A549 (cell line): Measurements from ENCODE around the gene UMAD1. TPM values are rescaled to one million over a fixed set of nuclear protein-coding genes. Genes with fewer than 3 reads are reported as not detected.

Source experiments
- ATAC-seq, 2 experiments: fragments of 200-7000 bp in 1 of 2; fragments of >200 bp in 1 of 2; cut with Nextera tagmentation in 1 of 2; cut with Tn5 transposase in 1 of 2; 3 replicates each; pipeline versions ENCODE4 v1.8.0 to v1.9.1; 2018 to 2020; ENCODE audit warnings: mild to moderate bottlenecking in 1 of 2, moderate library complexity in 1 of 2
- CTCF ChIA-PET: fragments of 300-600 bp; sonication (Branson Sonifier 250); formaldehyde crosslinking; extraction: SDS; loops from one replicate; lab custom pipeline; 2021; ENCODE audit warnings: antibody characterized with exemption, inconsistent platforms; lab: Yijun Ruan, JAX
- POLR2A ChIA-PET: fragments of 350-600 bp; formaldehyde crosslinking; extraction: SDS; loops from one replicate; lab custom pipeline; 2021; ENCODE audit warnings: antibody characterized with exemption, inconsistent platforms; lab: Yijun Ruan, JAX
- DNase-seq, 2 experiments: peaks; one replicate each; pipeline versions ENCODE4 v3.0.0 to v3.0.0-alpha.2; 2011 to 2016; ENCODE audit warnings: low read depth in 1 of 2, low spot score in 1 of 2
- FAIRE-seq: peaks from 2 replicates; lab custom pipeline; 2011; peaks lifted over from hg19 to GRCh38; lab: Jason Lieb, UNC
- H3K27ac ChIP-seq, 2 experiments: fragments of >200 bp; sonication (Bioruptor Twin); formaldehyde crosslinking; 3 replicates each; pipeline ENCODE4 v1.5.1; 2016 to 2017
- H3K4me1 ChIP-seq: fragments of >200 bp; sonication (Bioruptor Twin); formaldehyde crosslinking; 3 replicates; pipeline ENCODE4 v1.6.1; 2016
- H3K4me2 ChIP-seq: fragments of >200 bp; sonication (Bioruptor Twin); formaldehyde crosslinking; 3 replicates; pipeline ENCODE4 v1.6.1; 2016
- H3K4me3 ChIP-seq: fragments of >200 bp; sonication (Bioruptor Twin); formaldehyde crosslinking; 3 replicates; pipeline ENCODE4 v1.5.1; 2016
- H3K9me3 ChIP-seq: fragments of >200 bp; sonication (Bioruptor Twin); formaldehyde crosslinking; 3 replicates; pipeline ENCODE4 v1.6.1; 2016
- BHLHE40 ChIP-seq: IDR thresholded peaks from 2 replicates; pipeline ENCODE4 v1.6.1; 2012; ENCODE audit warnings: low read depth, low read length, inconsistent platforms
- CBX2 ChIP-seq: fragments of 200-600 bp; sonication (generic); IDR thresholded peaks from 2 replicates; pipeline ENCODE4 v1.6.1; 2016; ENCODE audit warnings: low read depth, mild to moderate bottlenecking, borderline replicate concordance
- CEBPB ChIP-seq, 2 experiments: fragments of >200 bp in 1 of 2; sonication (Bioruptor Twin) in 1 of 2; formaldehyde crosslinking in 1 of 2; IDR thresholded peaks; 2 replicates each; pipeline ENCODE4 v1.6.1; 2012 to 2016
- CHD2 ChIP-seq: fragments of 150-350 bp; IDR thresholded peaks from 2 replicates; pipeline ENCODE4 v1.6.1; 2014; ENCODE audit warnings: low read length; ENCODE audit not compliant: partially characterized antibody
- CHD4 ChIP-seq: fragments of 200-600 bp; sonication (generic); IDR thresholded peaks from 2 replicates; pipeline ENCODE4 v1.6.1; 2016; ENCODE audit warnings: antibody characterized with exemption, mild to moderate bottlenecking, borderline replicate concordance
- ESRRA ChIP-seq: fragments of 150-350 bp; IDR thresholded peaks from 2 replicates; pipeline ENCODE4 v1.6.1; 2014; ENCODE audit warnings: mild to moderate bottlenecking, low read length, borderline replicate concordance
- FOSB ChIP-seq: fragments of 250-450 bp; sonication (Bioruptor Pico); IDR thresholded peaks from 2 replicates; pipeline ENCODE4 v1.5.0; 2020; ENCODE audit warnings: mild to moderate bottlenecking, moderate library complexity
- FOXS1 ChIP-seq: fragments of 250-450 bp; sonication (Bioruptor Pico); IDR thresholded peaks from 2 replicates; pipeline ENCODE4 v1.5.0; 2020; ENCODE audit warnings: mild to moderate bottlenecking, moderate library complexity
- GATA3 ChIP-seq: IDR thresholded peaks from 2 replicates; pipeline ENCODE4 v1.6.1; 2012; ENCODE audit warnings: borderline replicate concordance
- HDAC2 ChIP-seq: fragments of 200-600 bp; sonication (generic); IDR thresholded peaks from 2 replicates; pipeline ENCODE4 v1.6.1; 2016
- HEYL ChIP-seq: fragments of 250-450 bp; sonication (Bioruptor Pico); IDR thresholded peaks from 2 replicates; pipeline ENCODE4 v1.8.0; 2021; ENCODE audit warnings: mild to moderate bottlenecking, moderate library complexity
- HOXA7 ChIP-seq: fragments of 250-450 bp; sonication (Bioruptor Pico); IDR thresholded peaks from 2 replicates; pipeline ENCODE4 v1.5.0; 2020; ENCODE audit warnings: mild to moderate bottlenecking, moderate library complexity
- JUN ChIP-seq, 2 experiments: fragments of >200 bp; sonication (Bioruptor Twin); formaldehyde crosslinking; IDR thresholded peaks; 2 replicates in 1 of 2; 3 replicates in 1 of 2; pipeline ENCODE4 v1.6.1; 2016 to 2017
- JUNB ChIP-seq: fragments of >200 bp; sonication (Bioruptor Twin); formaldehyde crosslinking; IDR thresholded peaks from 2 replicates; pipeline ENCODE4 v1.6.1; 2016
- KDM5A ChIP-seq: fragments of 200-600 bp; sonication (generic); IDR thresholded peaks from 2 replicates; pipeline ENCODE4 v1.6.1; 2016; ENCODE audit warnings: antibody characterized with exemption, mild to moderate bottlenecking
- MAFK ChIP-seq: fragments of 450-650 bp; IDR thresholded peaks from 2 replicates; pipeline ENCODE4 v1.6.1; 2014; ENCODE audit not compliant: partially characterized antibody
- MAZ ChIP-seq: fragments of 150-350 bp; IDR thresholded peaks from 2 replicates; pipeline ENCODE4 v1.6.1; 2014; ENCODE audit warnings: antibody characterized with exemption, low read depth, low read length, borderline replicate concordance
- MYC ChIP-seq: IDR thresholded peaks from 2 replicates; pipeline ENCODE4 v1.6.1; 2012; ENCODE audit warnings: mild to moderate bottlenecking, inconsistent platforms, low read length, improper control_type of control experiment, borderline replicate concordance
- NFE2L2 ChIP-seq: fragments of 150-350 bp; conservative IDR thresholded peaks from 2 replicates; pipeline ENCODE4 v1.6.1; 2014; ENCODE audit warnings: low read length
- NPAS2 ChIP-seq: fragments of 250-450 bp; sonication (Bioruptor Pico); IDR thresholded peaks from 2 replicates; pipeline ENCODE4 v1.8.0; 2022; ENCODE audit warnings: mild to moderate bottlenecking, moderate library complexity, borderline replicate concordance
- NR3C1 ChIP-seq: fragments of >200 bp; sonication (Bioruptor Twin); formaldehyde crosslinking; IDR thresholded peaks from 3 replicates; pipeline ENCODE4 v1.6.1; 2017
- POLR2A ChIP-seq: IDR thresholded peaks from 2 replicates; pipeline ENCODE4 v1.6.1; 2012; ENCODE audit warnings: mild to moderate bottlenecking, low read length
- POLR2AphosphoS2 ChIP-seq: conservative IDR thresholded peaks from 2 replicates; pipeline ENCODE4 v1.6.1; 2012; ENCODE audit warnings: low read length, improper control_type of control experiment, inconsistent platforms
- SMC3 ChIP-seq: fragments of >200 bp; sonication (Bioruptor Twin); formaldehyde crosslinking; IDR thresholded peaks from 3 replicates; pipeline ENCODE4 v1.6.1; 2018; ENCODE audit warnings: inconsistent platforms
- SREBF2 ChIP-seq: fragments of 450-650 bp; IDR thresholded peaks from 2 replicates; pipeline ENCODE4 v1.6.1; 2014; ENCODE audit warnings: mild to moderate bottlenecking, moderate library complexity
- TP53 ChIP-seq: fragments of 250-450 bp; sonication (Bioruptor Pico); IDR thresholded peaks from 2 replicates; pipeline ENCODE4 v1.5.0; 2021; ENCODE audit warnings: mild to moderate bottlenecking, moderate library complexity
- ZC3H11A ChIP-seq: fragments of 450-650 bp; IDR thresholded peaks from 2 replicates; pipeline ENCODE4 v1.6.1; 2014; ENCODE audit warnings: antibody characterized with exemption, mild to moderate bottlenecking
- ZNF302 ChIP-seq: fragments of 250-450 bp; sonication (Bioruptor Pico); IDR thresholded peaks from 2 replicates; pipeline ENCODE4 v1.9.0; 2021; ENCODE audit warnings: inconsistent platforms, mild to moderate bottlenecking, moderate library complexity
- WGBS: methylation state at CpG from one replicate; pipeline ENCODE4 v1.1.6; 2017; ENCODE audit errors: missing lambda C conversion rate; 5-methylcytosine and 5-hydroxymethylcytosine counted together
- polyA minus RNA-seq: library from RNA; depleted of rRNA, polyadenylated mRNA; stranded (reverse); fragments of >200 nt; gene quantifications from 2 replicates; pipeline ENCODE4 v1.2.3, GENCODE V29; 2011; rRNA and poly(A)+ RNA removed
- polyA plus RNA-seq, 4 experiments: library from polyadenylated mRNA; depleted of rRNA in 3 of 4; stranded (reverse); fragments of >200 nt; fragmentation: RNase III in 1 of 4; extraction: RNeasy Plus Mini Kit Qiagen cat#74134 plus additional on column Dnase treatment in 1 of 4; gene quantifications; 2 replicates in 3 of 4; 3 replicates in 1 of 4; pipeline ENCODE4 v1.2.3, GENCODE V29; 2011 to 2017
- TF ChIP-seq, protein P1 (sequence below): fragments of >200 bp; sonication (Bioruptor Twin); formaldehyde crosslinking; IDR thresholded peaks from 2 replicates; pipeline ENCODE4 v1.6.1; 2016
- TF ChIP-seq, protein P2 (sequence below): fragments of 450-650 bp; IDR thresholded peaks from 2 replicates; pipeline ENCODE4 v1.6.1; 2014; ENCODE audit warnings: antibody characterized with exemption
- TF ChIP-seq, protein P3 (sequence below): fragments of >200 bp; sonication (Bioruptor Twin); formaldehyde crosslinking; IDR thresholded peaks from 3 replicates; pipeline ENCODE4 v1.5.1; 2016
- TF ChIP-seq, protein P4 (sequence below): fragments of 250-450 bp; sonication (Bioruptor Pico); IDR thresholded peaks from 2 replicates; pipeline ENCODE4 v1.5.0; 2021; ENCODE audit warnings: mild to moderate bottlenecking, moderate library complexity, borderline replicate concordance
- TF ChIP-seq, protein P5 (sequence below): fragments of >200 bp; sonication (Bioruptor Twin); formaldehyde crosslinking; IDR thresholded peaks from 3 replicates; pipeline ENCODE4 v1.6.1; 2016
- TF ChIP-seq, protein P6 (sequence below): fragments of 150-350 bp; IDR thresholded peaks from 2 replicates; pipeline ENCODE4 v1.6.1; 2014; ENCODE audit warnings: low read depth, mild to moderate bottlenecking, low read length

UMAD1 gene
- polyA plus RNA-seq (2011; rRNA removed) (36.2 and 46.4 TPM in 2 replicates), polyA plus RNA-seq (2017; fragmentation: RNase III; extraction: RNeasy Plus Mini Kit Qiagen cat#74134 plus additional on column Dnase treatment) (18.6 to 21.4 TPM (median 20.4 TPM) in 3 replicates), polyA minus RNA-seq (11.9 and 16.9 TPM in 2 replicates)
- polyA plus RNA-seq (2012; cell fraction: cytosol; rRNA removed): 11.0 and 12.5 TPM in 2 replicates
- polyA plus RNA-seq (2012; cell fraction: nucleus; rRNA removed): 3.5 and 5.3 TPM in 2 replicates

DNA sequence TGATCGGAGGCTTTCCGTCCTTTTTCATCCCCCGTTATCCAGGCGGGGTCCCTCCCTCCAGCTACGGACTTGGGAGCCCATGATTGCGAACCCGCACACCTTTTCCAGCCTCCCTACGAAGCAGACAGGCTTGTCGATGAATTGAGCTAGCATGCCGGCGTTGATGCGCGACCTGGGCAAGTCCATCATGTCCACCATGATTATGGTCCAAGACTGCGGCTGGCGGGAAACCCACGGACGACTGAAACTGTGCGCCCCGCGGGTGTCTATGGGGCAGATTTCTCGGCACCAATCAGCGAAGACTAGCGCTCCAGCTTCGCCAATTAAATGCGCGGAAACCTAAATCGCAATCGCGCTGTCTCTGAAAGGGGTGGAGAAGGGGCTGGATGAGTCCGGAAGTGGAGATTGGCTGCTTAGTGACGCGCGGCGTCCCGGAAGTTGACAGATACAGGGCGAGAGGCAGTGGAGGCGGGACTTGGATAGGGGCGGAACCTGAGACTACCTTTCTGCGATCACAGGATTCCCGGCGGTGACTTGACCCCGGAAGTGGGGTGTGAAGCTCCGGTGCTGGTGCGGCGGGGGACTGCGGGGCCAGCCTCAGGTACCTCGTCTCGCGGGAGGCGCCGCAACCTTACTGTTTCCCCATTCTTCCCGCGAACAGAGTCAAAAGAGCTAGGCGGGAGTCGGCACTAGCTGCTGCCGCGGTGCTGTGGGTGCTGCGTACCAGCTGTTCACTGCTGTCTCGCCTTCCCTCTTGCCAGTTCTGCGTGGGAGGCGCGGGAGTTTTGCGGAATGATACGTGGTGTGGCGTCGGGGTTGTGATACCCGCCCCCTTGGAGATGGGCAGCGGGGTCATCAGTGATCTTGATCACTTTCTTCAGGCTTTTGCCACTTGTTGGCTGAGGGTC lies at the start of gene UMAD1:
Gene UMAD1 (plus strand): TSS at position 532 of the 908 bp plus-strand sequence. CDS start 32,620 bp downstream, outside the sequence.
- CTCF ChIA-PET: interaction anchor here (1.1 to 2.7 kb wide), 4 partner anchors 41 to 330 kb away, joined by 3 to 11 read pairs (median 4); no protein-coding TSS in a partner anchor
- TF ChIP-seq KDM5A: peak; percentile 85
- peak; percentile 52 for TF ChIP-seq MAFK
- TF ChIP-seq CEBPB (IDR thresholded peaks at IDR 0.05): no peak; a peak in 1 of 4 replicates
- no peak for TF ChIP-seq ESRRA
- TF ChIP-seq, protein P1, sequence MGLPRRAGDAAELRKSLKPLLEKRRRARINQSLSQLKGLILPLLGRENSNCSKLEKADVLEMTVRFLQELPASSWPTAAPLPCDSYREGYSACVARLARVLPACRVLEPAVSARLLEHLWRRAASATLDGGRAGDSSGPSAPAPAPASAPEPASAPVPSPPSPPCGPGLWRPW: no peak
- TF ChIP-seq, protein P2, sequence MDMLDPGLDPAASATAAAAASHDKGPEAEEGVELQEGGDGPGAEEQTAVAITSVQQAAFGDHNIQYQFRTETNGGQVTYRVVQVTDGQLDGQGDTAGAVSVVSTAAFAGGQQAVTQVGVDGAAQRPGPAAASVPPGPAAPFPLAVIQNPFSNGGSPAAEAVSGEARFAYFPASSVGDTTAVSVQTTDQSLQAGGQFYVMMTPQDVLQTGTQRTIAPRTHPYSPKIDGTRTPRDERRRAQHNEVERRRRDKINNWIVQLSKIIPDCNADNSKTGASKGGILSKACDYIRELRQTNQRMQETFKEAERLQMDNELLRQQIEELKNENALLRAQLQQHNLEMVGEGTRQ: no peak
- TF ChIP-seq JUNB: no peak
- peak; percentile 69 to 71; a peak in 4 of 5 replicates for TF ChIP-seq JUN (IDR thresholded peaks at IDR 0.05)
- TF ChIP-seq POLR2AphosphoS2: no peak
- TF ChIP-seq CHD4: no peak
- TF ChIP-seq POLR2A: peak; percentile 85
- TF ChIP-seq BHLHE40: no peak
- TF ChIP-seq, protein P3, sequence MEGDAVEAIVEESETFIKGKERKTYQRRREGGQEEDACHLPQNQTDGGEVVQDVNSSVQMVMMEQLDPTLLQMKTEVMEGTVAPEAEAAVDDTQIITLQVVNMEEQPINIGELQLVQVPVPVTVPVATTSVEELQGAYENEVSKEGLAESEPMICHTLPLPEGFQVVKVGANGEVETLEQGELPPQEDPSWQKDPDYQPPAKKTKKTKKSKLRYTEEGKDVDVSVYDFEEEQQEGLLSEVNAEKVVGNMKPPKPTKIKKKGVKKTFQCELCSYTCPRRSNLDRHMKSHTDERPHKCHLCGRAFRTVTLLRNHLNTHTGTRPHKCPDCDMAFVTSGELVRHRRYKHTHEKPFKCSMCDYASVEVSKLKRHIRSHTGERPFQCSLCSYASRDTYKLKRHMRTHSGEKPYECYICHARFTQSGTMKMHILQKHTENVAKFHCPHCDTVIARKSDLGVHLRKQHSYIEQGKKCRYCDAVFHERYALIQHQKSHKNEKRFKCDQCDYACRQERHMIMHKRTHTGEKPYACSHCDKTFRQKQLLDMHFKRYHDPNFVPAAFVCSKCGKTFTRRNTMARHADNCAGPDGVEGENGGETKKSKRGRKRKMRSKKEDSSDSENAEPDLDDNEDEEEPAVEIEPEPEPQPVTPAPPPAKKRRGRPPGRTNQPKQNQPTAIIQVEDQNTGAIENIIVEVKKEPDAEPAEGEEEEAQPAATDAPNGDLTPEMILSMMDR: no peak
- no peak for TF ChIP-seq NFE2L2
- TF ChIP-seq FOSB (CRISPR knock-in tag): peak; percentile 21; the same call in 1 of the 2 replicates
- TF ChIP-seq, protein P4, sequence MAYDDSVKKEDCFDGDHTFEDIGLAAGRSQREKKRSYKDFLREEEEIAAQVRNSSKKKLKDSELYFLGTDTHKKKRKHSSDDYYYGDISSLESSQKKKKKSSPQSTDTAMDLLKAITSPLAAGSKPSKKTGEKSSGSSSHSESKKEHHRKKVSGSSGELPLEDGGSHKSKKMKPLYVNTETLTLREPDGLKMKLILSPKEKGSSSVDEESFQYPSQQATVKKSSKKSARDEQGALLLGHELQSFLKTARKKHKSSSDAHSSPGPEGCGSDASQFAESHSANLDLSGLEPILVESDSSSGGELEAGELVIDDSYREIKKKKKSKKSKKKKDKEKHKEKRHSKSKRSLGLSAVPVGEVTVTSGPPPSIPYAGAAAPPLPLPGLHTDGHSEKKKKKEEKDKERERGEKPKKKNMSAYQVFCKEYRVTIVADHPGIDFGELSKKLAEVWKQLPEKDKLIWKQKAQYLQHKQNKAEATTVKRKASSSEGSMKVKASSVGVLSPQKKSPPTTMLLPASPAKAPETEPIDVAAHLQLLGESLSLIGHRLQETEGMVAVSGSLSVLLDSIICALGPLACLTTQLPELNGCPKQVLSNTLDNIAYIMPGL (CRISPR knock-in tag): no peak
- TF ChIP-seq SREBF2: no peak
- TF ChIP-seq ZNF302 (CRISPR knock-in tag): no peak
- no peak for TF ChIP-seq SMC3
- no peak for TF ChIP-seq HOXA7 (CRISPR knock-in tag)
- TF ChIP-seq, protein P5, sequence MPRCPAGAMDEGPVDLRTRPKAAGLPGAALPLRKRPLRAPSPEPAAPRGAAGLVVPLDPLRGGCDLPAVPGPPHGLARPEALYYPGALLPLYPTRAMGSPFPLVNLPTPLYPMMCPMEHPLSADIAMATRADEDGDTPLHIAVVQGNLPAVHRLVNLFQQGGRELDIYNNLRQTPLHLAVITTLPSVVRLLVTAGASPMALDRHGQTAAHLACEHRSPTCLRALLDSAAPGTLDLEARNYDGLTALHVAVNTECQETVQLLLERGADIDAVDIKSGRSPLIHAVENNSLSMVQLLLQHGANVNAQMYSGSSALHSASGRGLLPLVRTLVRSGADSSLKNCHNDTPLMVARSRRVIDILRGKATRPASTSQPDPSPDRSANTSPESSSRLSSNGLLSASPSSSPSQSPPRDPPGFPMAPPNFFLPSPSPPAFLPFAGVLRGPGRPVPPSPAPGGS: peak; percentile 71; the same call in 2 of the 3 replicates
- TF ChIP-seq GATA3: no peak
- TF ChIP-seq NPAS2: no peak
- TF ChIP-seq, protein P6, sequence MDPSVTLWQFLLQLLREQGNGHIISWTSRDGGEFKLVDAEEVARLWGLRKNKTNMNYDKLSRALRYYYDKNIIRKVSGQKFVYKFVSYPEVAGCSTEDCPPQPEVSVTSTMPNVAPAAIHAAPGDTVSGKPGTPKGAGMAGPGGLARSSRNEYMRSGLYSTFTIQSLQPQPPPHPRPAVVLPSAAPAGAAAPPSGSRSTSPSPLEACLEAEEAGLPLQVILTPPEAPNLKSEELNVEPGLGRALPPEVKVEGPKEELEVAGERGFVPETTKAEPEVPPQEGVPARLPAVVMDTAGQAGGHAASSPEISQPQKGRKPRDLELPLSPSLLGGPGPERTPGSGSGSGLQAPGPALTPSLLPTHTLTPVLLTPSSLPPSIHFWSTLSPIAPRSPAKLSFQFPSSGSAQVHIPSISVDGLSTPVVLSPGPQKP: no peak
- TF ChIP-seq FOXS1 (CRISPR knock-in tag): no peak
- TF ChIP-seq HDAC2: no peak
- no peak for TF ChIP-seq CBX2
- no peak for TF ChIP-seq MYC
- no peak for TF ChIP-seq MAZ
- TF ChIP-seq NR3C1: no peak
- TF ChIP-seq TP53 (CRISPR knock-in tag): no peak
- TF ChIP-seq ZC3H11A: no peak
- no peak for TF ChIP-seq HEYL (CRISPR knock-in tag)
- TF ChIP-seq CHD2: peak; percentile 84

More for the DNA sequence above, at the start of gene UMAD1:
- WGBS: 1% methylated on average over 56 of the region's 68 CpGs
- Histone ChIP-seq H3K27ac (peak within 1 kb of the TSS; percentile 81 to 91), H3K9me3 (no peaks in the 10 kb centered on the region), H3K4me2 (peak within 1 kb of the TSS; percentile 96), H3K4me1 (peaks cover 17% of the 10 kb centered on the region; the same call in 2 of the 3 replicates), H3K4me3 (peak within 1 kb of the TSS; percentile 89)
- FAIRE-seq (peak; percentile 63), ATAC-seq (peak; percentile 98 to 99), DNase-seq (peak; percentile 93 to 99)
- POLR2A ChIA-PET: interaction anchor here (0.6 to 1.9 kb wide), 12 partner anchors 12 to 541 kb away, joined by 3 to 6 read pairs (median 3); partner anchors contain the start of genes C1GALT1 and GLCCI1
